Thoracic aorta (tissue), 2 donors: ENCODE data around the gene DUSP10. TPM values are rescaled to one million over a fixed set of nuclear protein-coding genes. Genes with fewer than 3 reads are reported as not detected.

Experiments used
- ATAC-seq: fragments of 150-250 bp; one replicate; pipeline ENCODE4 v1.8.0; 2017; ENCODE audit warnings: low read depth; ENCODE audit not compliant: insufficient number of reproducible peaks, low FRiP score
- DNase-seq: peaks from one replicate; pipeline ENCODE4 v3.0.0-alpha.2; 2020; ENCODE audit warnings: low spot score
- H3K27ac ChIP-seq, 2 donors: fragments of 200-600 bp; sonication (generic); 1 replicate in 1 of 2; 2 replicates in 1 of 2; pipeline ENCODE4 v1.5.1; 2016; ENCODE audit warnings: mild to moderate bottlenecking in 2 of 2, moderate library complexity in 2 of 2
- H3K27me3 ChIP-seq: fragments of 200-600 bp; sonication (generic); replicated peaks from 2 replicates; pipeline ENCODE4 v1.6.0; 2016; ENCODE audit warnings: mild to moderate bottlenecking; ENCODE audit not compliant: insufficient read depth
- H3K36me3 ChIP-seq: fragments of 200-600 bp; sonication (generic); one replicate; pipeline ENCODE4 v1.5.1; 2016
- H3K4me1 ChIP-seq, 2 donors: fragments of 200-600 bp; sonication (generic); 1 replicate in 1 of 2; 2 replicates in 1 of 2; pipeline versions ENCODE4 v1.5.1 to v1.6.0; 2016; ENCODE audit warnings: low read depth in 2 of 2, mild to moderate bottlenecking in 1 of 2; ENCODE audit not compliant: control insufficient read depth in 1 of 2
- H3K4me3 ChIP-seq: fragments of 200-600 bp; sonication (generic); 2 replicates; pipeline ENCODE4 v1.5.1; 2016; ENCODE audit warnings: mild to moderate bottlenecking
- H3K9me3 ChIP-seq: fragments of 200-600 bp; sonication (generic); 2 replicates; pipeline ENCODE4 v1.5.1; 2016
- total RNA-seq, 2 donors: library from RNA; depleted of rRNA; stranded (reverse); fragments of >200 nt; gene quantifications; one replicate each; pipeline versions ENCODE4 v1.1.0 to v1.2.3, GENCODE V29; 2016
- TF ChIP-seq, protein P1 (sequence below): fragments of 200-600 bp; sonication (generic); IDR thresholded peaks from one replicate; pipeline ENCODE4 v1.5.1; 2019; ENCODE audit warnings: antibody characterized with exemption

DUSP10 gene
- total RNA-seq, 2 donors from 2014 or later = 2.3 to 10.4 TPM

- H3K4me1 ChIP-seq = peaks cover 28 to 40% of the 10 kb centered on the region in 2 donors
- H3K27ac ChIP-seq = no peak overlapping the region
- DNase-seq (no peak), ATAC-seq (no peak)
- no peaks in the 10 kb centered on the region for H3K9me3 ChIP-seq
- no peaks in the 10 kb centered on the region for H3K36me3 ChIP-seq
- no peaks in the 10 kb centered on the region for H3K27me3 ChIP-seq
- no peak overlapping the region for H3K4me3 ChIP-seq
- TF ChIP-seq, protein P1, sequence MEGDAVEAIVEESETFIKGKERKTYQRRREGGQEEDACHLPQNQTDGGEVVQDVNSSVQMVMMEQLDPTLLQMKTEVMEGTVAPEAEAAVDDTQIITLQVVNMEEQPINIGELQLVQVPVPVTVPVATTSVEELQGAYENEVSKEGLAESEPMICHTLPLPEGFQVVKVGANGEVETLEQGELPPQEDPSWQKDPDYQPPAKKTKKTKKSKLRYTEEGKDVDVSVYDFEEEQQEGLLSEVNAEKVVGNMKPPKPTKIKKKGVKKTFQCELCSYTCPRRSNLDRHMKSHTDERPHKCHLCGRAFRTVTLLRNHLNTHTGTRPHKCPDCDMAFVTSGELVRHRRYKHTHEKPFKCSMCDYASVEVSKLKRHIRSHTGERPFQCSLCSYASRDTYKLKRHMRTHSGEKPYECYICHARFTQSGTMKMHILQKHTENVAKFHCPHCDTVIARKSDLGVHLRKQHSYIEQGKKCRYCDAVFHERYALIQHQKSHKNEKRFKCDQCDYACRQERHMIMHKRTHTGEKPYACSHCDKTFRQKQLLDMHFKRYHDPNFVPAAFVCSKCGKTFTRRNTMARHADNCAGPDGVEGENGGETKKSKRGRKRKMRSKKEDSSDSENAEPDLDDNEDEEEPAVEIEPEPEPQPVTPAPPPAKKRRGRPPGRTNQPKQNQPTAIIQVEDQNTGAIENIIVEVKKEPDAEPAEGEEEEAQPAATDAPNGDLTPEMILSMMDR = no peak
These were observed 19.5 kb downstream of the DUSP10 start for GRCh38 chr1:221722254-221723017.

DNA sequence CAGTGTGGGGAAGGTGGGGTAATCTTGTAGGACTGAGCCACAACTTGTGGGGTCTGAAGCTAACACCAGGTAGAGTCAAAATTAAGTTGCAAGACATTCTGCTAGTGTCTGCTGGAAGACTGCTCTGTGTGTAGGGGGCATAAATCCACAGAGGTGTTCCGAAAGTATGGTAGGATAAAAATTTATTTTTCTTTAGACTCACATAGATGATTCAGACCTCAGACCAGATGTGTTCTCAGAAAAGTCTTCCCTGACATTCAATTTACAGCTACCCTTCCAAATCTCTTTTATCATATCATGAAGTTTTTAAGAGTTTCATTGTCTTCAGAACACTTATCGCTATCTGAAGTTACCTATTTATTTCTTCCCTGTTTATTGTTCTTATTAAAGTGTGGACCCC, 21.3 kb downstream of the DUSP10 start:
- Histone ChIP-seq H3K4me3 (no peak overlapping the region), H3K9me3 (no peaks in the 10 kb centered on the region), H3K27ac (no peak overlapping the region), H3K27me3 (no peaks in the 10 kb centered on the region), H3K4me1 (peaks cover 18 to 35% of the 10 kb centered on the region in 2 donors), H3K36me3 (no peaks in the 10 kb centered on the region)
- TF ChIP-seq, protein P1 = no peak
- ATAC-seq (no peak), DNase-seq (no peak)

- Histone ChIP-seq H3K4me3 (no peak overlapping the region), H3K4me1 (peaks cover 14 to 31% of the 10 kb centered on the region in 2 donors), H3K27ac (no peak overlapping the region), H3K9me3 (no peaks in the 10 kb centered on the region), H3K36me3 (no peaks in the 10 kb centered on the region), H3K27me3 (no peaks in the 10 kb centered on the region)
- TF ChIP-seq, protein P1 = no peak
- DNase-seq = no peak
- ATAC-seq = no peak
These were observed 21.9 kb downstream of the DUSP10 start for GRCh38 chr1:221719987-221720386.

DNA sequence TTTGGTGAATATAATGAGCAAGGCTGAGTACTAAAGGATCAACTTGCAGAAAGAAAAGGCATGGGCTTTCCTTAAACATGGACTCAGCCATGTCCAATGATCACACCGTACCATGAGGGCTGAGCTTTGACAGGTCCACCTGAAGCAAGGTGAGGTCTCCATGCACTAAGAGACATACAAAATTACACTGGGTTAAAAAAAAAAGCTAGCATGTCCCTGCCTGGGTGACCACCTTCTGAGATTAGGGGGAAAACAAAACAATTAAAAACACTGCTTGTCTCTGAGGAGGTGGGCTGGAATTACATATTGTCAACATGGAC, 22.7 kb downstream of the DUSP10 start:
- ATAC-seq = no peak
- Histone ChIP-seq H3K4me1 (peaks cover 8 to 25% of the 10 kb centered on the region in 2 donors), H3K27ac (no peak overlapping the region), H3K4me3 (no peak overlapping the region), H3K27me3 (no peaks in the 10 kb centered on the region), H3K36me3 (no peaks in the 10 kb centered on the region), H3K9me3 (no peaks in the 10 kb centered on the region)
- TF ChIP-seq, protein P1 = no peak
- no peak for DNase-seq

DNA sequence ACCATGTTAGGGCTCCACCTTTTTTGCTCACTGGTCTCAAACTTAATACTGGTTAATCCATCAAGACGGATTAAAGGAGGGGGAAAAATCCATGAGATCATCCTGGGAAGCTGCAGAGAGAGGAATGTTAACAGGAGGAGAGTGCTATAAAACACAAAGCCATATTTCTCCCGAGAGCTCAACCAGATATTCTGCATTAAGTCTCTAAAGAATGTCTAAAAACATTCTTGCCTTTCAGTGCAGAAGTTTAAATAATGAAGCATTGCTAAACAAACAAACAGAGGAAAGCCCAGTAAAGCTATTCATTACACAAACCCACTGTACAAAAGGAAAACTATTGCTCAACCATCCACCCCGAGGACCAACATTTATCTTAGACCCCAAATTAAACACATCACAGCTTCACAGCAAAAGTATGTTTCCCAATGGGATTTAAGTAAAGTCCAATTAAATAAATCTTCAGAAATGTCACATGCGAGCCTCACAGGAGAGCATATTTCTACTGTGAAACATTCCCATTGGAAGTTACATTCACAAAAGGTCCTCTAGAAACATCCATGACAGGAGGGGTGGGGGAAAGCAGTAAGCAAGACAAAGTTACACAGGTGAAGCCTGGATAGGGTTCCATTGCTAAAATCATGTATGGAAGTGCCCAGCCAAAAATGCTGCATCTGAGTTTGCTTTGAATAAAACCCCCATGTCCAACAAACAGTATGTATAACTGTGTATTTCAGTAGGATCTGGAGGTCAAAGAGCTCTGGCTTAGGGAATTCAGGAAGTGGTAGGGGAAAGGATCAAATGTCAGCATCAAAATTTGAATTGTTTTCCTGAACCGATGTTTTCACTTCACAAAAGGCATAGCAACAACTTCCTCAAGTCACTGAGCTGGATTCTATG, 23.3 kb downstream of the DUSP10 start:
- DNase-seq (no peak), ATAC-seq (no peak)
- Histone ChIP-seq H3K9me3 (no peaks in the 10 kb centered on the region), H3K27ac (no peak overlapping the region), H3K27me3 (no peaks in the 10 kb centered on the region), H3K4me3 (no peak overlapping the region), H3K36me3 (no peaks in the 10 kb centered on the region), H3K4me1 (peaks cover 8 to 25% of the 10 kb centered on the region in 2 donors)
- TF ChIP-seq, protein P1 = no peak
